ENCODE measurements around the gene TENT5C.

- TF ChIP-seq OSR1 (CRISPR knock-in tag; IDR thresholded peaks at IDR 0.05) (no peak), GLIS3 (CRISPR knock-in tag; IDR thresholded peaks at IDR 0.05) (no peak), ARNTL (CRISPR knock-in tag; IDR thresholded peaks at IDR 0.05; ENCODE audit: borderline replicate concordance, low read depth) (no peak), ZFP30 (CRISPR knock-in tag; IDR thresholded peaks at IDR 0.05) (no peak), CREB5 (CRISPR knock-in tag; IDR thresholded peaks at IDR 0.05; ENCODE audit: low read depth) (no peak), ZFP3 (CRISPR knock-in tag; IDR thresholded peaks at IDR 0.05) (no peak), POU6F1 (CRISPR knock-in tag; IDR thresholded peaks at IDR 0.05; ENCODE audit: borderline replicate concordance, low read depth) (no peak)
These were observed 14.6 kb upstream of the TENT5C start for GRCh38 chr1:117591252-117591651.

Data from SK-N-SH treated with all-trans-retinoic acid at 6 μM for 48 hours (cell line).